ENCODE measurements around the gene PSME2. TPM values are rescaled to one million over a fixed set of nuclear protein-coding genes. Genes with fewer than 3 reads are reported as not detected.

PSME2 gene
- total RNA-seq, 1 experiment from 2014 or later, result 126 TPM

DNA sequence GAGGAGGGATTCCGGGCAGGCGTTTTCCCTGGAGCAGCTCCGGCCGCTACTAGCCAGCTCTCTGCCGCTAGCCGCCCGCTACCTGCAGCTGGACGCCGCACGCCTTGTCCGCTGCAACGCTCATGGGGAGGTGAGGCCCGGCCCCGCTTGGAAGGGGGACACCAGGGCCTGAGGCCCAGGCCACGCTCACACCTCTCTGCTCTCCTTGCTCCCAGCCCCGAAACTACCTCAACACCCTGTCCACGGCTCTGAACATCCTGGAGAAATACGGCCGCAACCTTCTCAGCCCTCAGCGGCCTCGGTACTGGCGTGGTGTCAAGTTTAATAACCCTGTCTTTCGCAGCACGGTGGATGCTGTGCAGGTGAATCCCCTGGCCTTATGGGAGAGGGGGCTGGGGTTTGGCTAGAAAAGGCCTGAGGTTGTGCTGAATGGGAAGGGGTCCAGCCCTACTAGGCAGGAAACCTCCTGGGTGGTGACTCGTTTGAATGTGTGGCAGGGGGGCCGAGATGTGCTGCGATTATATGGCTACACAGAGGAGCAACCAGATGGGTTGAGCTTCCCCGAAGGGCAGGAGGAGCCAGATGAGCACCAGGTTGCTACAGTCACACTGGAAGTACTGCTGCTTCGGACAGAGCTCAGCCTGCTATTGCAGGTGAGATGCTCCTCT lies 1.5 kb upstream of the PSME2 start:
- Histone ChIP-seq H4K8ac (replicated peaks; ENCODE audit: insufficient read length, low read depth, low read length) (no peak overlapping the region), H2BK20ac (ENCODE audit: low read depth, low read length, poor library complexity, severe bottlenecking) (no peak overlapping the region), H4K5ac (ENCODE audit: insufficient read length, low read depth, low read length) (no peak overlapping the region), H2BK5ac (ENCODE audit: insufficient read length, low read length) (no peak overlapping the region), H3K23me2 (ENCODE audit: insufficient read length, low read depth, low read length, poor library complexity, severe bottlenecking) (peaks cover 19% of the 10 kb centered on the region), H4K20me1 (ENCODE audit: control insufficient read depth, insufficient read depth, insufficient read length) (no peaks in the 10 kb centered on the region), H3K18ac (ENCODE audit: insufficient read length, low read depth, low read length) (no peak overlapping the region), H2AK5ac (ENCODE audit: insufficient read length, low read length) (no peak overlapping the region), H3K79me1 (ENCODE audit: insufficient read depth, low read depth, low read length, poor library complexity, severe bottlenecking) (peaks cover 4% of the 10 kb centered on the region), H2AFZ (ENCODE audit: low read length) (no peak overlapping the region), H3K9me3 (ENCODE audit: control insufficient read depth, low read depth, low read length) (no peaks in the 10 kb centered on the region), H3K27me3 (ENCODE audit: insufficient read depth, low read length) (no peaks in the 10 kb centered on the region), H2BK15ac (ENCODE audit: low read depth, low read length) (no peak overlapping the region), H3K23ac (ENCODE audit: insufficient read length, low read depth, low read length) (no peak overlapping the region), H3K56ac (ENCODE audit: insufficient read length, low read depth, low read length) (no peak overlapping the region), H3K4ac (ENCODE audit: low read depth, low read length) (no peak overlapping the region), H3K4me1 (ENCODE audit: insufficient read depth, low read length) (no peaks in the 10 kb centered on the region), H3K27ac (ENCODE audit: insufficient read length, low read depth, low read length) (no peak overlapping the region), H3K4me2 (ENCODE audit: insufficient read depth, insufficient read length, low read length) (peak overlapping the region; percentile 78), H2BK12ac (ENCODE audit: insufficient read length, low read depth, low read length) (no peak overlapping the region), H2BK120ac (ENCODE audit: low read depth, low read length, poor library complexity, severe bottlenecking) (no peak overlapping the region), H3K9ac (ENCODE audit: extremely low read depth, insufficient read length, low read length) (peak overlapping the region; percentile 79), H4K91ac (ENCODE audit: insufficient read length, low read depth, low read length) (no peak overlapping the region), H3K14ac (ENCODE audit: insufficient read depth, low read length) (no peak overlapping the region; the same call in 1 of the 2 replicates), H3K79me2 (ENCODE audit: insufficient read depth, low read length) (peaks cover 8% of the 10 kb centered on the region; the same call in 1 of the 2 replicates), H3T11ph (ENCODE audit: low read length) (no peak overlapping the region)
- Mint-ChIP-seq H3K4me1 (peaks cover 21 to 24% of the 10 kb centered on the region in 2 experiments), H3K27ac (peak overlapping the region in 1 of 3 experiments; percentile 87; a peak in 1 of 7 replicates), H3K27me3 (ENCODE audit: low read depth) (no peaks in the 10 kb centered on the region), H3K36me3 (ENCODE audit: insufficient read depth in 1 of 3, low read depth in 3 of 3) (peaks cover 23 to 67% (median 66%) of the 10 kb centered on the region in 3 experiments), H3K4me3 (peak overlapping the region; percentile 96 to 99), H3K9me3 (no peaks in the 10 kb centered on the region)
- TF ChIP-seq CTCF (conservative IDR thresholded peaks at IDR 0.05), result no peak
- no peak for DNase-seq
- WGBS (ENCODE audit: extremely low coverage, insufficient read length, low lambda C conversion rate), result no CpG with 5 or more reads among the region's 29 CpGs
